H1 (cell line): ENCODE measurements around the gene HOATZ. TPM values are rescaled to one million over a fixed set of nuclear protein-coding genes. Genes with fewer than 3 reads are reported as not detected.

Source experiments
- BCL11A ChIP-seq, 2 experiments: IDR thresholded peaks; one replicate each; pipeline ENCODE4 v1.6.1; 2011; ENCODE audit warnings: low read depth in 2 of 2, low read length in 2 of 2, mild to moderate bottlenecking in 2 of 2
- GABPA ChIP-seq: IDR thresholded peaks from 2 replicates; pipeline ENCODE4 v1.6.1; 2011; ENCODE audit warnings: mild to moderate bottlenecking, low read length, moderate library complexity, borderline replicate concordance; ENCODE audit not compliant: insufficient read depth
- PHF8 ChIP-seq: fragments of 200-600 bp; sonication (generic); conservative IDR thresholded peaks from 2 replicates; pipeline ENCODE4 v1.7.1; 2012; ENCODE audit warnings: low read depth, mild to moderate bottlenecking, inconsistent platforms, low read length, moderate library complexity
- POLR2A ChIP-seq, 2 experiments: IDR thresholded peaks; 1 replicate in 1 of 2; 2 replicates in 1 of 2; pipeline ENCODE4 v1.6.1; 2011; ENCODE audit warnings: low read depth in 2 of 2, low read length in 2 of 2, mild to moderate bottlenecking in 2 of 2; ENCODE audit errors: control extremely low read depth in 1 of 2
- SUZ12 ChIP-seq: fragments of 200-600 bp; sonication (generic); IDR thresholded peaks from 2 replicates; pipeline ENCODE4 v1.6.1; 2012; ENCODE audit warnings: mild to moderate bottlenecking, inconsistent platforms, low read length, moderate library complexity, mixed read lengths
- TBP ChIP-seq: IDR thresholded peaks from 2 replicates; pipeline ENCODE4 v1.6.1; 2011; ENCODE audit warnings: low read depth, low read length, improper control_type of control experiment
- polyA plus RNA-seq, 7 experiments: library from polyadenylated mRNA; depleted of rRNA in 3 of 7; stranded (reverse) in 5 of 7; unstranded in 2 of 7; fragments of >200 nt in 5 of 7; fragments of 200-250 nt in 2 of 7; gene quantifications; 1 replicate in 5 of 7; 2 replicates in 1 of 7; 4 replicates in 1 of 7; pipeline versions ENCODE4 v1.2.1 to v1.2.3, GENCODE V29; 2011 to 2013; ENCODE audit warnings: missing spikeins in 2 of 7, mixed read lengths in 2 of 7
- total RNA-seq: library from RNA; stranded (reverse); fragmentation: NEBNext Ultra II Directional; extraction: Animal tissue kit (Norgen Biotek cat#: 25700); gene quantifications from 2 replicates; pipeline ENCODE4 v1.2.1, GENCODE V29; 2021
- TF ChIP-seq, protein P1 (sequence below): IDR thresholded peaks from 2 replicates; pipeline ENCODE4 v1.6.1; 2012; ENCODE audit warnings: low read length, inconsistent platforms

Gene HOATZ
- total and polyA plus RNA-seq, 2 of the 8 experiments (the other 6 are each of a cell fraction or from before 2014, with no cell fraction given) = not detected

DNA sequence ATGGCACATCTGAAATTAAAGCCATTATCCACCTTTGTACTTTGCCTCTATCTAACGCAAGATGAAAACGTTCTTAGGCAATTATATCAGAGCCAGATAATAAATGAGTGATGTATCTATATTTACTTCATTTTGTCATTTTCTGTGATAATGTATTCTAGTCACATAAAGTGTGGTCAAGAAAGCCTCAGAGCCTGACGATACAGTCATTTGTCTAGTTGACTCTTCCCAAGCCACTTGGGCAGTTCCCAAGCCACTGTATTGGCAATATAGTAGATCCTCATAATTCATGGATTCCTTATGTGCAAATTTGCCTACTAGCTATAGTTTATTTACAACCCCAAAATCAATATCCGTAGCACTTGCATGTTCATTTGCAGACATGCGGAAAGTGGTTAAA lies 7.8 kb downstream of the HOATZ start (continued):
- TF ChIP-seq GABPA = no peak
- no peak for TF ChIP-seq SUZ12
- TF ChIP-seq POLR2A (IDR thresholded peaks at IDR 0.05; ENCODE audit: control extremely low read depth in 1 of 2, low read depth in 2 of 2, low read length in 2 of 2) = no peak
- TF ChIP-seq TBP = no peak
- TF ChIP-seq, protein P1, sequence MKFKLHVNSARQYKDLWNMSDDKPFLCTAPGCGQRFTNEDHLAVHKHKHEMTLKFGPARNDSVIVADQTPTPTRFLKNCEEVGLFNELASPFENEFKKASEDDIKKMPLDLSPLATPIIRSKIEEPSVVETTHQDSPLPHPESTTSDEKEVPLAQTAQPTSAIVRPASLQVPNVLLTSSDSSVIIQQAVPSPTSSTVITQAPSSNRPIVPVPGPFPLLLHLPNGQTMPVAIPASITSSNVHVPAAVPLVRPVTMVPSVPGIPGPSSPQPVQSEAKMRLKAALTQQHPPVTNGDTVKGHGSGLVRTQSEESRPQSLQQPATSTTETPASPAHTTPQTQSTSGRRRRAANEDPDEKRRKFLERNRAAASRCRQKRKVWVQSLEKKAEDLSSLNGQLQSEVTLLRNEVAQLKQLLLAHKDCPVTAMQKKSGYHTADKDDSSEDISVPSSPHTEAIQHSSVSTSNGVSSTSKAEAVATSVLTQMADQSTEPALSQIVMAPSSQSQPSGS = no peak
- TF ChIP-seq BCL11A (IDR thresholded peaks at IDR 0.05; ENCODE audit: low read depth in 2 of 2, low read length in 2 of 2) = no peak
- TF ChIP-seq PHF8 = no peak
